GM12801 (cell line): ENCODE measurements around the gene UXS1.

Experiments
- TF ChIP-seq, protein P1 (sequence below): IDR thresholded peaks from one replicate; pipeline ENCODE4 v1.5.1; 2011; ENCODE audit warnings: control low read depth; ENCODE audit not compliant: insufficient read length; ENCODE audit errors: extremely low read depth

Gene UXS1

GRCh38 chr2:106089611-106090010 is 104.5 kb downstream of the UXS1 start:
- TF ChIP-seq, protein P1, sequence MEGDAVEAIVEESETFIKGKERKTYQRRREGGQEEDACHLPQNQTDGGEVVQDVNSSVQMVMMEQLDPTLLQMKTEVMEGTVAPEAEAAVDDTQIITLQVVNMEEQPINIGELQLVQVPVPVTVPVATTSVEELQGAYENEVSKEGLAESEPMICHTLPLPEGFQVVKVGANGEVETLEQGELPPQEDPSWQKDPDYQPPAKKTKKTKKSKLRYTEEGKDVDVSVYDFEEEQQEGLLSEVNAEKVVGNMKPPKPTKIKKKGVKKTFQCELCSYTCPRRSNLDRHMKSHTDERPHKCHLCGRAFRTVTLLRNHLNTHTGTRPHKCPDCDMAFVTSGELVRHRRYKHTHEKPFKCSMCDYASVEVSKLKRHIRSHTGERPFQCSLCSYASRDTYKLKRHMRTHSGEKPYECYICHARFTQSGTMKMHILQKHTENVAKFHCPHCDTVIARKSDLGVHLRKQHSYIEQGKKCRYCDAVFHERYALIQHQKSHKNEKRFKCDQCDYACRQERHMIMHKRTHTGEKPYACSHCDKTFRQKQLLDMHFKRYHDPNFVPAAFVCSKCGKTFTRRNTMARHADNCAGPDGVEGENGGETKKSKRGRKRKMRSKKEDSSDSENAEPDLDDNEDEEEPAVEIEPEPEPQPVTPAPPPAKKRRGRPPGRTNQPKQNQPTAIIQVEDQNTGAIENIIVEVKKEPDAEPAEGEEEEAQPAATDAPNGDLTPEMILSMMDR = no peak

GRCh38 chr2:106085181-106085940 is 108.7 kb downstream of the UXS1 start:
- TF ChIP-seq, protein P1 = no peak

- TF ChIP-seq, protein P1 = no peak
These were observed 113.1 kb downstream of the UXS1 start for GRCh38 chr2:106080959-106081358.

DNA sequence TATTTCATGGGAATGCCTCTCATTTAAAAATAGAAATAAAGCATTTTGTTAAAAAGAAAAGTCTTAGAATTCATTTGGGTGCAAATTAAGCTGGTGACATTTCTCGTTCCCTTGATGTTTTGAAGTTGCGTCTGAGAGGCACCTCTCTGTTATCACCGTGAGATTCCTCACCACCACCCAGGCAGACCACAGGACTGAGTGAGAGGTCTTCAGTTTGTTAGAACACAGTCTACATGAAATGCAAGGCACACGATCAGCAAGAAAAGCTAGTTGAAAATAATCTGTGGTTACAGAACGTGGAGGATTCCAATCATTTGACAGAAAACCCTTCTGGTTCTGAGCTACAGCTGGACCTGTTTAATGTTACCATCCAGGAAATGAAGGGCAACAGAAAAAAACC is 116.0 kb downstream of the UXS1 start:
- TF ChIP-seq, protein P1 = no peak

- TF ChIP-seq, protein P1 = no peak
These were observed 117.2 kb downstream of the UXS1 start for GRCh38 chr2:106076941-106077340.

GRCh38 chr2:106075048-106075447 is 119.1 kb downstream of the UXS1 start:
- TF ChIP-seq, protein P1 = no peak

- TF ChIP-seq, protein P1 = no peak
These were observed 120.3 kb downstream of the UXS1 start for GRCh38 chr2:106073678-106074406.
